ELR (cell line): Measurements from ENCODE around the gene SQSTM1.
A peak's percentile ranks its signal among the peaks of the same experiment; 100 is the strongest.
"Not testable (repeated sequence)": the region's sequence is repeated elsewhere in the genome, so short reads cannot be mapped to it uniquely, and the experiment has no call there.

Source experiments
- DNase-seq: peaks from one replicate; pipeline ENCODE4 v3.0.0-alpha.2; 2015; ENCODE audit warnings: low read depth

The SQSTM1 gene

DNA sequence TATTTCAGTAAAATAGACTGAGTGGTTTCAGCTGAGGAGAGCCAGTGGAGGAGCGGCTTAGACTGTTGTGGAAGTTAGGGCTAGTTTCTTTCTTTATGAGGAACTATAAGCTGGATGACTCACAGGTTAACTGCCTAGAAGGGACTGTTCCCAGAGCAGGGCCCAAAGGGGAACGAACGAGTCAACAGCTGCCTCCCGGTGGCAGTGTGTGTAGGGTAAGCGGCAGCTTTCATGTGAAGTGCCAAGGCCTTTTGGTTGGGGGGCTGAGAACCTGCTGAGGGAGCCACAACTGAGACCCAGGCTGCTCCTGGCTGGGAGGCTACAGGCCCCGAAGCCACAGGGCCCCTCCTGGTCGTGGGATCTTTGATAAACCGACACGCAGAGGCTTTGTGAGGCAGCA lies 7.0 kb downstream of the SQSTM1 start:
- peak; percentile 82 for DNase-seq

- DNase-seq = no peak
Measured at GRCh38 chr5:179828756-179829421, 8.2 kb downstream of the SQSTM1 start.

DNA sequence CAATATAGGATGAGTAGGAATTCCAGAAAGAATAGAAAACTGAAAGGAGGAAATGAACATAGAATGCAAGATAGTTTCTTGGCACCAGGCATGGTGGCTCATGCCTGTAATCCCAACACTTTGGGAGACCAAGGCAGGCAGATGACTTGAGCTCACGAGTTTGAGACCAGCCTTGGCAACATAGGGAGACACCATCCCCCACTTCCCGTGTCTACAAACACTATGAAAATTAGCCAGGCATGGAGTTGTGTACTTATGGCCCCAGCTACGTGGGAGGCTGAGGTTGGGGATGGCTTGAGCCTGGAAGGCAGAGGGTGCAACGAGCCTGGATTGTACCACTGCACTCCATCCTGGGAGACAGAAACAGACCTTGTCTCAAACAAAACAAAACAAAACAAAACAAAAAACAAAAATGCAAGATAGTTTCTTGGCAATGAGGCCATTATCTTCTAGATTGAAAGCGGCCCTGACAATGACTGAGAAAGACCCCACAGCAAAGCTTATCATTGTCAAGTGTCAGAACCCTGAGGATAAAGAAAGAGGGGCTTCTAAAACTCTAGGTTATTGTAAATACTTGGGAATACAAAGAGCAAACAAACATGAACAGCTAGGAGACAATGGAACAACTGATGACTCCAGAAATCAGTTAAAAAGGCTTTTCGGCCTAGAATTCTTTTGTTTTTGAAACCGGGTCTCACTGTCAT lies 9.2 kb downstream of the SQSTM1 start:
- no peak for DNase-seq

- no peak for DNase-seq
Measured at GRCh38 chr5:179830818-179831468, 10.2 kb downstream of the SQSTM1 start.

GRCh38 chr5:179832039-179832745 lies 11.5 kb downstream of the SQSTM1 start:
- DNase-seq = no peak

DNA sequence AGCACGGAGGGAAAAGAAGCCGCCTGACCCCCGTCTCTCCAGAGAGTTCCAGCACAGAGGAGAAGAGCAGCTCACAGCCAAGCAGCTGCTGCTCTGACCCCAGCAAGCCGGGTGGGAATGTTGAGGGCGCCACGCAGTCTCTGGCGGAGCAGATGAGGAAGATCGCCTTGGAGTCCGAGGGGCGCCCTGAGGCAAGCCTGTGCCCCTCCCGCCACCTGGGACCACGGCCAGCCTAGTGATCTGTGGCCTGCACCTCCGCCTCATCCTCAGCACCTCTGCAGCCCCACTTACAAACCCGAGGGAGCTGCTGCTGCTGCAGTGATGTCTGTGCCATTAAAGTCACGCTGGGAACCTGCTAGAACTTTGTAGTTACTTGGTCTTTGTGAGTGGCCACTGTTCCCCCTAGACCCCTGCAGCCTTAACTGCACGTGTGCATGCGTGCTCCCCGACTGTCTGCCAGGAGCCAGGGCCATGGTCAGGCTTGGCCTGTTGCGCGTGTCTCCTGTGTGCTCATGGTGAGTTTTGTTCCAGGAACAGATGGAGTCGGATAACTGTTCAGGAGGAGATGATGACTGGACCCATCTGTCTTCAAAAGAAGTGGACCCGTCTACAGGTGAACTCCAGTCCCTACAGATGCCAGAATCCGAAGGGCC lies 12.5 kb downstream of the SQSTM1 start:
- DNase-seq = no peak

DNA sequence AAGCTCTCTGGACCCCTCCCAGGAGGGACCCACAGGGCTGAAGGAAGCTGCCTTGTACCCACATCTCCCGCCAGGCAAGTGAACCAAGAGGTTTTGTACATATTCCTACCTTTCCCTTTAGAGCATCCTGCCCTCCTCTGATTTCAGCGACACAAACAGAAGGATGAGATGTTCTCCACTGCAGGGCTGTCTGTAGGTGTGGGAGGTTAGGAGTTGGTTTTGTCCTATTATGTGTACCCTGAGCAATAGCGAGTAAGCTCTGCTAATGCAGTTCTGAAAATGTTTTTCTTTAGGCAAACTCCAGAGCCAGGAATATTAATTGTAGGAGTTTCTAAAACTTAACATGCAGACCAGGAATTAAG lies 13.0 kb downstream of the SQSTM1 start:
- no peak for DNase-seq

- no peak for DNase-seq
Measured at GRCh38 chr5:179834120-179834519, 13.4 kb downstream of the SQSTM1 start.

DNA sequence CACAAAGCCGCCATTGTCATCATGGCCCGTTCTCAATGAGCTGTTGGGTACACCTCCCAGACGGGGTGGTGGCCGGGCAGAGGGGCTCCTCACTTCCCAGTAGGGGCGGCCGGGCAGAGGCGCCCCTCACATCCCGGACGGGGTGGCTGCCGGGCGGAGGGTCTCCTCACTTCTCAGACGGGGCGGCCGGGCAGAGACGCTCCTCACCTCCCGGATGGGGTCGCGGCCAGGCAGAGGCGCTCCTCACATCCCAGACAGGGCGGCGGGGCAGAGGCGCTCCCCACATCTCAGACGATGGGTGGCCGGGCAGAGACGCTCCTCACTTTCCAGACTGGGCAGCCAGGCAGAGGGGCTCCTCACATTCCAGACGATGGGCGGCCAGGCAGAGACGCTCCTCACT lies 14.2 kb downstream of the SQSTM1 start:
- DNase-seq = not testable (repeated sequence)

DNA sequence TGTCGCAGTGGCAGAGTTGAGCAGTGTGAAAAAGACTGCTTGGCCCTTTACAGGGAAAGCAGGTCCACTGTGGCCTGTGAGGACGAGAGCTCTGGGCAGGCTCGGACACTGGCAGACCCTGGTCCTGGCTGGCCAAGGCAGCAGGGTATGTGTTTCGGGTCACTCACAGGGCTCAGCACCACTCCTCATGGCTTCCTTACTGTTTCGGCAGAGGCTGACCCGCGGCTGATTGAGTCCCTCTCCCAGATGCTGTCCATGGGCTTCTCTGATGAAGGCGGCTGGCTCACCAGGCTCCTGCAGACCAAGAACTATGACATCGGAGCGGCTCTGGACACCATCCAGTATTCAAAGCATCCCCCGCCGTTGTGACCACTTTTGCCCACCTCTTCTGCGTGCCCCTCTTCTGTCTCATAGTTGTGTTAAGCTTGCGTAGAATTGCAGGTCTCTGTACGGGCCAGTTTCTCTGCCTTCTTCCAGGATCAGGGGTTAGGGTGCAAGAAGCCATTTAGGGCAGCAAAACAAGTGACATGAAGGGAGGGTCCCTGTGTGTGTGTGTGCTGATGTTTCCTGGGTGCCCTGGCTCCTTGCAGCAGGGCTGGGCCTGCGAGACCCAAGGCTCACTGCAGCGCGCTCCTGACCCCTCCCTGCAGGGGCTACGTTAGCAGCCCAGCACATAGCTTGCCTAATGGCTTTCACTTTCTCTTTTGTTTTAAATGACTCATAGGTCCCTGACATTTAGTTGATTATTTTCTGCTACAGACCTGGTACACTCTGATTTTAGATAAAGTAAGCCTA lies 15.7 kb downstream of the SQSTM1 start:
- DNase-seq = peak; percentile 68

DNA sequence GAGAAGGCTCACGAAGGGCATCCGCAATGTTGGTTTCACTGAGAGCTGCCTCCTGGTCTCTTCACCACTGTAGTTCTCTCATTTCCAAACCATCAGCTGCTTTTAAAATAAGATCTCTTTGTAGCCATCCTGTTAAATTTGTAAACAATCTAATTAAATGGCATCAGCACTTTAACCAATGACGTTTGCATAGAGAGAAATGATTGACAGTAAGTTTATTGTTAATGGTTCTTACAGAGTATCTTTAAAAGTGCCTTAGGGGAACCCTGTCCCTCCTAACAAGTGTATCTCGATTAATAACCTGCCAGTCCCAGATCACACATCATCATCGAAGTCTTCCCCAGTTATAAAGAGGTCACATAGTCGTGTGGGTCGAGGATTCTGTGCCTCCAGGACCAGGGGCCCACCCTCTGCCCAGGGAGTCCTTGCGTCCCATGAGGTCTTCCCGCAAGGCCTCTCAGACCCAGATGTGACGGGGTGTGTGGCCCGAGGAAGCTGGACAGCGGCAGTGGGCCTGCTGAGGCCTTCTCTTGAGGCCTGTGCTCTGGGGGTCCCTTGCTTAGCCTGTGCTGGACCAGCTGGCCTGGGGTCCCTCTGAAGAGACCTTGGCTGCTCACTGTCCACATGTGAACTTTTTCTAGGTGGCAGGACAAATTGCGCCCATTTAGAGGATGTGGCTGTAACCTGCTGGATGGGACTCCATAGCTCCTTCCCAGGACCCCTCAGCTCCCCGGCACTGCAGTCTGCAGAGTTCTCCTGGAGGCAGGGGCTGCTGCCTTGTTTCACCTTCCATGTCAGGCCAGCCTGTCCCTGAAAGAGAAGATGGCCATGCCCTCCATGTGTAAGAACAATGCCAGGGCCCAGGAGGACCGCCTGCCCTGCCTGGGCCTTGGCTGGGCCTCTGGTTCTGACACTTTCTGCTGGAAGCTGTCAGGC lies 16.6 kb downstream of the SQSTM1 start:
- no peak for DNase-seq

DNA sequence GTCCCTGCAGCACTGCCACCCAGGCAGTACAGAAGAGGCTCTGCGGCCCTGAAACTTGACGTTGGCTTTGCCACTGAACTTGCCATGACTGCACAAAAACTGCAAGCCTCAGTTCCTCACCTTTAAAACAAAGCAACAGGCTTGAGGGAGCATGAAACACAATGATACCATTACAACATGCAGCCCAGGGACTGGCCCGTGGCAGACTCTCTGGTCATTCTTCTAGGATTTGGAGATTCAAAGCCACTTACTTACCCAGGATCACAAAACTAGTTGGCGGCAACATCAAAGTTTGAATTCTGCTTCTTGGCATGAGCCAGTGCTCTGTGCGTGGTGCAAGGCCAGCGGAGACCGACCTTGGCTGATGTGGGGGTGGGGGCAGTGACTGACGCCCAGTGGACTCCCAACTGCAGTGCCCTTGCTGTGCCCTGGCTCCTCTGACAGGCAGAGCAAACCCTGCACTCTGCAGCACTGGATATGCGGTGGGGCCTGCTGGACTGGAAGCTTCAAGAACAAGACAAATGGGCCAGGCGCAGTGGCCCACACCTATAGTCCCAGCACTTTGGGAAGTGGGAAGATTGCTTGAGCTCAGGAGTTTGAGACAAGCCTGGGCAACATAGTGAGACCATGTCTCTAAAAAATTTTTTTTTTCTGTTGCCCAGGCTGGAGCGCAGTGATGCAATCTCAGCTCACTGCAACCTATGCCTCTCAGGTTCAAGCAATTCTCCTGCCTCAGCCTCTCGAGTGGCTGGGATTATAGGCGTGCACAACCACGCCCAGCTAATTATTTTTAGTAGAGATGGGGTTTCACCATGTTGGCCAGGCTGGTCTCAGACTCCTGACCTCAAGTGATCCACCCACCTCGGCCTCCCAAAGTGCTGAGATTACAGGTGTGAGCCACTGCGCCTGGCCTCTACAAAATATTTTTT lies 18.9 kb downstream of the SQSTM1 start:
- DNase-seq = no peak

DNA sequence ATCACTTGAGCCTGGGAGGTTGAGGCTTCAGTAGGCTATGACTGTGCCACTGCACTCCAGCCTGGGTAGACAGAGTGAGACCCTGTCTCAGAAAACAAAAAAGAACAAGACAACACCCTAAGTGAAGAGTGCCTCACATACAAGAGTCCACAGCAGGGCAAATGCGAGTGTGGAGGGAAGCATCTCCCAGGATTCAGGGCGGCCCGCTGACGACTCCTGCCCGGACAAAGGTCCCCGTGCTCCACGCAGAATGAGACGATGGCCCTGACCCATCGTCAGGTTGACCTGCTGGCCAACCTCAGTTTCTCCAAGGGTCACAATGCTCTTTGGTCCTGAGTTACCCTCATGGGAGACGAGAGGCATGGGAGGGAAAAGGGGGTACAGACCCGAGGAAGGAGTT lies 19.6 kb downstream of the SQSTM1 start:
- no peak for DNase-seq

DNA sequence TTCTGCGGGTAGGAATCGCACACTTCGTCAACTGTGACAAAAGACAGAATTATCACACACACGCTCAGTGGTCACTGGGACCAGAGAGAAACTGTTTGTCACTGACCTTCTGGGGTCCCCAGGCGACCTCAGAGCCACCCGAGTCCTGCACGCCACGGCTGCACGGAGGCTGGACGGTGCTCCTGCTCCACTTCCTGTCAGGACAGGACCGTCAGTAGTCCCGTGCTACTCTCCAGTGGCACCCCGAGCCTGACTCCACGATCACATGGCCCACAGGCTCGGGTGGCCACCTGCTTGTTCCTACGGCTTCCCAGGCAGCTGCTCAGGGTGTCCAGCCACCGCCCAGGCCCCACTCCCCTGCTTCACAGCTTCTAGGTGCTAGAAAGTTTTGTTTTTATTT lies 20.1 kb downstream of the SQSTM1 start:
- DNase-seq = no peak

GRCh38 chr5:179841621-179842020 lies 20.9 kb downstream of the SQSTM1 start:
- no peak for DNase-seq

- no peak for DNase-seq
Measured at GRCh38 chr5:179852993-179853547, 32.4 kb downstream of the SQSTM1 start.

- no peak for DNase-seq
Measured at GRCh38 chr5:179854356-179854755, 33.7 kb downstream of the SQSTM1 start.

GRCh38 chr5:179858241-179858585 lies 37.5 kb downstream of the SQSTM1 start:
- peak; percentile 53 for DNase-seq
